B cell (primary cell): ENCODE measurements around the gene MED12L. TPM values are rescaled to one million over a fixed set of nuclear protein-coding genes. Genes with fewer than 3 reads are reported as not detected.

ENCODE experiments used
- ATAC-seq: fragments of 200-7000 bp; cut with Tn5 transposase; one replicate; pipeline ENCODE4 v1.10.0; 2021; ENCODE audit warnings: low read depth, mild to moderate bottlenecking, moderate number of reproducible peaks, moderate library complexity
- CTCF ChIA-PET: fragments of 350-600 bp; sonication (Branson Sonifier 250); formaldehyde crosslinking; loops from one replicate; lab custom pipeline; 2021; ENCODE audit warnings: antibody characterized with exemption, inconsistent platforms; lab: Charles Lee
- POLR2A ChIA-PET: fragments of 350-600 bp; sonication (Branson Sonifier 250); formaldehyde crosslinking; loops from one replicate; lab custom pipeline; 2021; ENCODE audit warnings: antibody characterized with exemption; lab: Charles Lee
- DNase-seq: peaks from one replicate; pipeline ENCODE4 v3.0.0; 2013
- H2AFZ ChIP-seq: 2 replicates; pipeline ENCODE4 v1.6.1; 2012; ENCODE audit warnings: mild to moderate bottlenecking, low read depth, low read length; ENCODE audit not compliant: insufficient read depth, poor library complexity, severe bottlenecking
- H3K27ac ChIP-seq, 2 donors: 1 replicate in 1 of 2; 2 replicates in 1 of 2; pipeline ENCODE4 v1.5.1; 2012 to 2013; ENCODE audit warnings: low read length in 2 of 2, mild to moderate bottlenecking in 2 of 2, moderate library complexity in 1 of 2
- H3K27me3 ChIP-seq, 4 experiments: fragments of 200-600 bp in 1 of 4; sonication (generic) in 1 of 4; replicated peaks in 1 of 4; 1 replicate in 2 of 4; 2 replicates in 2 of 4; pipeline versions ENCODE4 v1.6.1 to v1.7.0; 2013 to 2016; ENCODE audit warnings: low read length in 3 of 4, mild to moderate bottlenecking in 2 of 4, mixed read lengths in 1 of 4, moderate library complexity in 1 of 4; ENCODE audit not compliant: insufficient read depth in 4 of 4, control insufficient read depth in 3 of 4; ENCODE audit errors: control extremely low read depth in 1 of 4
- H3K36me3 ChIP-seq, 2 experiments: replicated peaks in 1 of 2; 1 replicate in 1 of 2; 2 replicates in 1 of 2; pipeline versions ENCODE4 v1.6.1 to v1.7.1; 2013; ENCODE audit warnings: low read length in 1 of 2; ENCODE audit not compliant: insufficient read depth in 2 of 2, control insufficient read depth in 1 of 2; ENCODE audit errors: control extremely low read depth in 1 of 2, extremely low read depth in 1 of 2
- H3K4me1 ChIP-seq, 2 donors: fragments of 200-600 bp in 1 of 2; sonication (generic) in 1 of 2; 1 replicate in 1 of 2; 2 replicates in 1 of 2; pipeline versions ENCODE4 v1.5.1 to v1.6.1; 2013 to 2017; ENCODE audit warnings: low read length in 2 of 2; ENCODE audit not compliant: control insufficient read depth in 2 of 2, insufficient read depth in 2 of 2
- H3K4me2 ChIP-seq: replicated peaks from 2 replicates; pipeline ENCODE3; 2012; ENCODE audit warnings: mild to moderate bottlenecking, low read depth, low read length; ENCODE audit not compliant: poor library complexity, severe bottlenecking
- H3K4me3 ChIP-seq, 5 experiments: fragments of 200-600 bp in 1 of 5; sonication (generic) in 1 of 5; 1 replicate in 3 of 5; 2 replicates in 2 of 5; pipeline versions ENCODE4 v1.5.1 to v1.7.0; 2011 to 2016; ENCODE audit warnings: low read length in 4 of 5, mild to moderate bottlenecking in 4 of 5, low read depth in 2 of 5, control low read depth in 1 of 5, moderate library complexity in 1 of 5; ENCODE audit not compliant: insufficient read depth in 1 of 5; ENCODE audit errors: control extremely low read depth in 1 of 5, extremely low read depth in 1 of 5
- H3K79me2 ChIP-seq: fragments of 200-600 bp; sonication (generic); one replicate; pipeline ENCODE4 v1.6.0; 2016; ENCODE audit warnings: low read length; ENCODE audit not compliant: control insufficient read depth, insufficient read depth
- H3K9ac ChIP-seq: fragments of 200-600 bp; sonication (generic); 2 replicates; pipeline ENCODE4 v1.6.1; 2017; ENCODE audit warnings: mild to moderate bottlenecking, low read length, moderate library complexity
- H3K9me3 ChIP-seq, 3 donors: one replicate each; pipeline versions ENCODE4 v1.6.1 to v1.7.1; 2013; ENCODE audit warnings: low read length in 2 of 3; ENCODE audit not compliant: control insufficient read depth in 2 of 3, insufficient read depth in 1 of 3; ENCODE audit errors: control extremely low read depth in 1 of 3
- H4K20me1 ChIP-seq: 2 replicates; pipeline ENCODE4 v1.6.0; 2012; ENCODE audit warnings: mild to moderate bottlenecking, low read length; ENCODE audit not compliant: insufficient read depth, control insufficient read depth, poor library complexity, severe bottlenecking
- H3K27ac Mint-ChIP-seq: one replicate; pipeline ENCODE4 v1.8.0; 2021; ENCODE audit warnings: mixed read lengths
- H3K27me3 Mint-ChIP-seq: one replicate; pipeline ENCODE4 v1.8.0; 2021; ENCODE audit warnings: mixed read lengths
- H3K4me1 Mint-ChIP-seq: one replicate; pipeline ENCODE4 v1.8.0; 2021; ENCODE audit warnings: mixed read lengths
- H3K4me3 Mint-ChIP-seq: one replicate; pipeline ENCODE4 v1.8.0; 2021; ENCODE audit warnings: mixed read lengths
- H3K9me3 Mint-ChIP-seq: one replicate; pipeline ENCODE4 v1.8.0; 2022; ENCODE audit warnings: mixed read lengths; ENCODE audit not compliant: insufficient read depth
- CTCF ChIP-seq: fragments of 200-600 bp; IDR thresholded peaks from one replicate; pipeline ENCODE4 v1.8.0; 2022; ENCODE audit warnings: antibody characterized with exemption, mild to moderate bottlenecking
- EZH2 ChIP-seq: IDR thresholded peaks from 2 replicates; pipeline ENCODE4 v1.6.1; 2012; ENCODE audit warnings: borderline replicate concordance, low read depth, mild to moderate bottlenecking, moderate library complexity, low read length; ENCODE audit not compliant: insufficient read depth, poor library complexity, severe bottlenecking
- WGBS: methylation state at CpG from one replicate; pipeline ENCODE4 v1.1.5; 2013; ENCODE audit warnings: missing lambda C conversion rate; ENCODE audit not compliant: insufficient coverage; 5-methylcytosine and 5-hydroxymethylcytosine counted together
- intact Hi-C: fragments of 100-400 bp; cut with micrococcal nuclease; formaldehyde crosslinking; loops from one replicate; pipeline ENCODE4 v1.10.0; 2022
- polyA plus RNA-seq: library from polyadenylated mRNA; depleted of rRNA; stranded (reverse); fragments of >200 nt; gene quantifications from 2 replicates; pipeline ENCODE4 v1.2.3, GENCODE V29; 2012
- total RNA-seq, 2 donors: library from RNA; stranded (reverse); fragments of 120-200 nt in 1 of 2; gene quantifications; 1 replicate in 1 of 2; 2 replicates in 1 of 2; pipeline versions ENCODE4 v1.2.3 to v1.2.4, GENCODE V29; 2013 to 2022

Gene MED12L
- total and polyA plus RNA-seq, 2 donors (not counting 1 experiment from before 2014, with no cell fraction given), result 0.07 to 0.30 TPM

GRCh38 chr3:151460774-151461450 lies 375.4 kb downstream of the MED12L start, which contains the start of gene IGSF10:
Gene IGSF10 (minus strand): TSS chr3:151461061. CDS start chr3:151458709, 2,352 bp downstream.
- Histone ChIP-seq H3K27ac (no peak within 1 kb of the TSS), H3K4me1 (peaks cover 6 to 9% of the 10 kb centered on the region in 2 donors), H3K9me3 (no peaks in the 10 kb centered on the region), H3K4me3 (peak within 1 kb of the TSS in 3 of 5 experiments; percentile 29 to 35 (median 33)), H3K4me2 (peak within 1 kb of the TSS; percentile 73), H4K20me1 (no peaks in the 10 kb centered on the region), H3K9ac (peak within 1 kb of the TSS; percentile 29), H3K36me3 (no peaks in the 10 kb centered on the region), H3K79me2 (no peaks in the 10 kb centered on the region), H2AFZ (peak within 1 kb of the TSS; percentile 65), H3K27me3 (peaks cover 0 to 17% (median 3%) of the 10 kb centered on the region in 4 experiments)
- WGBS, result 49% methylated on average over 33 of the region's 40 CpGs
- H3K27ac Mint-ChIP-seq, result no peak within 1 kb of the TSS
- ChIA-PET POLR2A (no interaction called here), CTCF (interaction anchor here (0.7 to 1.3 kb wide), 3 partner anchors 11 to 293 kb away, joined by 3 to 4 read pairs (median 3); no protein-coding TSS in a partner anchor)
- H3K9me3 Mint-ChIP-seq, result no peaks in the 10 kb centered on the region
- peaks cover 25% of the 10 kb centered on the region for H3K27me3 Mint-ChIP-seq
- peak within 1 kb of the TSS; percentile 73 for H3K4me3 Mint-ChIP-seq
- TF ChIP-seq EZH2 (no peak), CTCF (no peak)
- intact Hi-C loops, result no loop called here
- peaks cover 3% of the 10 kb centered on the region for H3K4me1 Mint-ChIP-seq
- DNase-seq, result no peak
- no peak for ATAC-seq

- no peaks in the 10 kb centered on the region for H3K9me3 Mint-ChIP-seq
- H3K27me3 ChIP-seq, result peaks cover 0 to 17% (median 3%) of the 10 kb centered on the region in 4 experiments
- H3K9me3 ChIP-seq, result no peaks in the 10 kb centered on the region
- peaks cover 9 to 11% of the 10 kb centered on the region in 2 donors for H3K4me1 ChIP-seq
- CTCF ChIA-PET, result no interaction called here
- H3K27ac ChIP-seq, result no peak overlapping the region
- no peaks in the 10 kb centered on the region for H3K36me3 ChIP-seq
- 91% methylated on average over 3 of the region's 6 CpGs for WGBS
- peaks cover 25% of the 10 kb centered on the region for H3K27me3 Mint-ChIP-seq
- no peak overlapping the region for H3K4me3 ChIP-seq
- H3K4me2 ChIP-seq, result no peak overlapping the region
- no peak for ATAC-seq
- H3K9ac ChIP-seq, result no peak overlapping the region
- no peaks in the 10 kb centered on the region for H4K20me1 ChIP-seq
- DNase-seq, result no peak
- POLR2A ChIA-PET, result no interaction called here
- H3K4me3 Mint-ChIP-seq, result no peak overlapping the region
- TF ChIP-seq CTCF (no peak), EZH2 (no peak)
- peaks cover 10% of the 10 kb centered on the region for H3K4me1 Mint-ChIP-seq
- intact Hi-C loops, result no loop called here
- H3K79me2 ChIP-seq, result no peaks in the 10 kb centered on the region
- no peak overlapping the region for H2AFZ ChIP-seq
- H3K27ac Mint-ChIP-seq, result no peak overlapping the region
These were observed 376.9 kb downstream of the MED12L start for GRCh38 chr3:151462278-151462780.
